Transverse colon (tissue), 4 donors: ENCODE data around the gene AP4E1. TPM values are rescaled to one million over a fixed set of nuclear protein-coding genes. Genes with fewer than 3 reads are reported as not detected.
"Not testable (repeated sequence)": the region's sequence is repeated elsewhere in the genome, so short reads cannot be mapped to it uniquely, and the experiment has no call there.

Experiments
- DNase-seq: peaks from one replicate; pipeline ENCODE4 v3.0.0-alpha.2; 2019
- H3K27ac ChIP-seq, 4 donors: fragments of 200-600 bp; sonication (generic); 2 replicates each; pipeline ENCODE4 v1.5.1; 2016 to 2018; ENCODE audit warnings: inconsistent platforms in 4 of 4
- H3K27me3 ChIP-seq: fragments of 200-600 bp; sonication (generic); 2 replicates; pipeline ENCODE4 v1.5.1; 2017; ENCODE audit warnings: inconsistent platforms
- H3K36me3 ChIP-seq, 4 donors: fragments of 200-600 bp; sonication (generic); 2 replicates each; pipeline ENCODE4 v1.5.1; 2017 to 2019; ENCODE audit warnings: inconsistent platforms in 4 of 4
- H3K4me1 ChIP-seq, 4 donors: fragments of 200-600 bp; sonication (generic); 2 replicates each; pipeline ENCODE4 v1.5.1; 2017 to 2020; ENCODE audit warnings: inconsistent platforms in 4 of 4
- H3K4me3 ChIP-seq, 4 donors: fragments of 200-600 bp; sonication (generic); 1 replicate in 1 of 4; 2 replicates in 3 of 4; pipeline versions ENCODE4 v1.5.1 to v1.6.1; 2017 to 2019; ENCODE audit warnings: inconsistent platforms in 4 of 4
- H3K9me3 ChIP-seq, 2 donors: fragments of 200-600 bp; sonication (generic); 2 replicates each; pipeline ENCODE4 v1.5.1; 2017 to 2019; ENCODE audit warnings: inconsistent platforms in 2 of 2
- EP300 ChIP-seq: sonication (generic); formaldehyde crosslinking; IDR thresholded peaks from one replicate; pipeline ENCODE4 v1.6.1; 2017; ENCODE audit warnings: antibody characterized with exemption, low read depth
- POLR2A ChIP-seq: fragments of 450-650 bp; IDR thresholded peaks from one replicate; pipeline ENCODE4 v1.6.1; 2016; ENCODE audit warnings: antibody characterized with exemption, mild to moderate bottlenecking, moderate library complexity
- POLR2AphosphoS5 ChIP-seq, 3 donors: sonication (generic); formaldehyde crosslinking; IDR thresholded peaks; one replicate each; pipeline ENCODE4 v1.6.1; 2016; ENCODE audit warnings: antibody characterized with exemption in 3 of 3
- WGBS, 2 donors: methylation state at CpG; one replicate each; pipeline ENCODE4 v1.1.5; 2018; ENCODE audit warnings: low coverage in 1 of 2; 5-methylcytosine and 5-hydroxymethylcytosine counted together
- in situ Hi-C, 4 donors: fragments of 200-750 bp; cut with MboI; loops; one replicate each; pipeline versions ENCODE4 v1.15.0 to v1.15.1; 2017; ENCODE audit warnings: low sequenced_read_pairs in 3 of 4, low pct_ligation_motif_present in 1 of 4, low pct_unique_long_range_greater_than_20kb in 1 of 4
- intact Hi-C: fragments of 100-400 bp; cut with DNase I; formaldehyde crosslinking; loops from one replicate; pipeline ENCODE4 v1.15.1; 2023; ENCODE audit warnings: low total_unique reads
- total RNA-seq, 4 donors: library from RNA; depleted of rRNA; stranded (reverse); fragments of >200 nt; gene quantifications; one replicate each; pipeline ENCODE4 v1.1.0, GENCODE V29; 2016
- TF ChIP-seq, protein P1 (sequence below), 5 experiments: fragments of 200-600 bp in 3 of 5; fragments of 450-650 bp in 2 of 5; sonication (generic) in 3 of 5; IDR thresholded peaks; 1 replicate in 2 of 5; 2 replicates in 3 of 5; pipeline ENCODE4 v1.5.1; 2016 to 2017; ENCODE audit warnings: antibody characterized with exemption in 5 of 5, inconsistent platforms in 3 of 5, mild to moderate bottlenecking in 2 of 5, moderate library complexity in 1 of 5

The AP4E1 gene
- total RNA-seq, 4 donors from 2014 or later: 6.0 to 22.4 (median 9.9) TPM

DNA sequence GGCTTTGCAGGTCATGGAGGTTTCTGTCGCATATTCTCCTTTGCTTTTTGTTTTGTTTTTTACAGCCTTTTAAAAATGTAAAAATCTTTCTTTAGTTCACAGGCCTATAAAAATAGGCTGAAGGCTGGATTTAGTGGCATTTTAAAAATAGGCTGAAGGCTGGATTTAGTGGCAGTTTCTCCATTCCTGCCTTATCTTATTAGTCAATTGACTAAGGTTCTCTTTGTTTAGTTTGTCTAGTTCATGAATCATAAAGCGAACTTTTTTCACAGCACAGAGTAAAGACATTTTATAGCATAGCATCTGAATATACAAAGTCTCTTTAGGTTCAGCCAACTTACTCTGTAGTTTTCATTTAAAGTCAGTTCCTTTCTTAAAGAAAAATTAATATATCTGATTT lies 31.4 kb downstream of the AP4E1 start:
- in situ Hi-C loops: no loop called here
- Histone ChIP-seq H3K27me3 (no peaks in the 10 kb centered on the region), H3K4me1 (peaks cover 0 to 4% (median 0%) of the 10 kb centered on the region in 4 donors), H3K4me3 (no peak overlapping the region), H3K36me3 (peaks cover 0 to 25% (median 7%) of the 10 kb centered on the region in 4 donors), H3K9me3 (no peaks in the 10 kb centered on the region), H3K27ac (no peak overlapping the region)
- DNase-seq: no peak
- TF ChIP-seq, protein P1, sequence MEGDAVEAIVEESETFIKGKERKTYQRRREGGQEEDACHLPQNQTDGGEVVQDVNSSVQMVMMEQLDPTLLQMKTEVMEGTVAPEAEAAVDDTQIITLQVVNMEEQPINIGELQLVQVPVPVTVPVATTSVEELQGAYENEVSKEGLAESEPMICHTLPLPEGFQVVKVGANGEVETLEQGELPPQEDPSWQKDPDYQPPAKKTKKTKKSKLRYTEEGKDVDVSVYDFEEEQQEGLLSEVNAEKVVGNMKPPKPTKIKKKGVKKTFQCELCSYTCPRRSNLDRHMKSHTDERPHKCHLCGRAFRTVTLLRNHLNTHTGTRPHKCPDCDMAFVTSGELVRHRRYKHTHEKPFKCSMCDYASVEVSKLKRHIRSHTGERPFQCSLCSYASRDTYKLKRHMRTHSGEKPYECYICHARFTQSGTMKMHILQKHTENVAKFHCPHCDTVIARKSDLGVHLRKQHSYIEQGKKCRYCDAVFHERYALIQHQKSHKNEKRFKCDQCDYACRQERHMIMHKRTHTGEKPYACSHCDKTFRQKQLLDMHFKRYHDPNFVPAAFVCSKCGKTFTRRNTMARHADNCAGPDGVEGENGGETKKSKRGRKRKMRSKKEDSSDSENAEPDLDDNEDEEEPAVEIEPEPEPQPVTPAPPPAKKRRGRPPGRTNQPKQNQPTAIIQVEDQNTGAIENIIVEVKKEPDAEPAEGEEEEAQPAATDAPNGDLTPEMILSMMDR (IDR thresholded peaks at IDR 0.05): no peak
- no peak for TF ChIP-seq POLR2A
- no peak for TF ChIP-seq EP300
- TF ChIP-seq POLR2AphosphoS5 (IDR thresholded peaks at IDR 0.05): no peak
- intact Hi-C loops: no loop called here
- WGBS, 2 donors: 71 to 72% methylated on average over 2 of the region's 2 CpGs

DNA sequence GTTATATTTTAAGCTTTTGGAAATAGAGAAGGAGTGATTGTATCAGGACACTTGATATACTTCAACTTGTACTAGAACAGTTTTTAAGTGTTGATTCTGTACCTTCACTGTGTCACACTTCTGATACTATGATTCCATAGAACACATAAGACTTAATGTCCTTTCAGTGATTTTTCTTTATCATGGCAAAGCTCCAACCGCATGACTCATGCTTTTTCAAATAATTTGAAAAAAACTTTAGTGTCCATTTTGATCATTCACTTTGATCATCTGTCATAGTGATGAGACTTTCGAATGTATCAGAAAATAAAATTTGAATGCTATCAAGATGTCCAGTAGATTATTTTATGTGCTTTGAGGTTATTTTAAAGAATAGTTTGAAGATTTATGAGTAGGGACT lies 32.0 kb downstream of the AP4E1 start:
- intact Hi-C loops (no loop called here), in situ Hi-C loops (no loop called here)
- Histone ChIP-seq H3K4me3 (no peak overlapping the region), H3K4me1 (peaks cover 0 to 4% (median 0%) of the 10 kb centered on the region in 4 donors), H3K9me3 (no peaks in the 10 kb centered on the region), H3K27me3 (no peaks in the 10 kb centered on the region), H3K36me3 (peaks cover 0 to 26% (median 7%) of the 10 kb centered on the region in 4 donors), H3K27ac (no peak overlapping the region)
- TF ChIP-seq EP300: no peak
- no peak for TF ChIP-seq POLR2AphosphoS5 (IDR thresholded peaks at IDR 0.05)
- TF ChIP-seq, protein P1 (IDR thresholded peaks at IDR 0.05): no peak
- no peak for TF ChIP-seq POLR2A
- 90% methylated on average over 2 of the region's 2 CpGs for WGBS, 2 donors
- DNase-seq: no peak

DNA sequence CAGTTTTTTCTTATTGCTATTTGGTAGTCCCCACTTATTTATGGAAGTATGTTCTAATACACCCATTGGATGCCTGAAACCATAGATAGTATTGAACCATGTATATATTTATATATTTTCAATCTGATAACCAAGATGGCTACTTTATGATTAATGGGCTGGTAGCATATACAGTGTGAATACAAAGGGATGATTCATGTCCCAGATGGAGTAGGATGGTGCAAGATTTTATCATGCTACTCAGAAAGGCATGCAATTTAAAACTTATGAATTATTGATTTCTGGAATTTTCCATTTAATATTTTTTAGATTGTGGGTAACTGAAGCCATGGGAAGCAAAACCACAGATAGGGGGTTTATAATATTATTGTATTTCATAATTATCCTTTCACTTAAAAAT lies 35.2 kb downstream of the AP4E1 start:
- no peaks in the 10 kb centered on the region for H3K9me3 ChIP-seq
- DNase-seq: no peak
- H3K4me3 ChIP-seq: no peak overlapping the region
- intact Hi-C loops (no loop called here), in situ Hi-C loops (no loop called here)
- no peaks in the 10 kb centered on the region for H3K27me3 ChIP-seq
- H3K4me1 ChIP-seq: peaks cover 0 to 4% (median 0%) of the 10 kb centered on the region in 4 donors
- TF ChIP-seq POLR2A (no peak), EP300 (no peak), POLR2AphosphoS5 (IDR thresholded peaks at IDR 0.05) (no peak)
- TF ChIP-seq, protein P1 (IDR thresholded peaks at IDR 0.05): no peak
- peaks cover 0 to 18% (median 7%) of the 10 kb centered on the region in 4 donors for H3K36me3 ChIP-seq
- no peak overlapping the region for H3K27ac ChIP-seq

DNA sequence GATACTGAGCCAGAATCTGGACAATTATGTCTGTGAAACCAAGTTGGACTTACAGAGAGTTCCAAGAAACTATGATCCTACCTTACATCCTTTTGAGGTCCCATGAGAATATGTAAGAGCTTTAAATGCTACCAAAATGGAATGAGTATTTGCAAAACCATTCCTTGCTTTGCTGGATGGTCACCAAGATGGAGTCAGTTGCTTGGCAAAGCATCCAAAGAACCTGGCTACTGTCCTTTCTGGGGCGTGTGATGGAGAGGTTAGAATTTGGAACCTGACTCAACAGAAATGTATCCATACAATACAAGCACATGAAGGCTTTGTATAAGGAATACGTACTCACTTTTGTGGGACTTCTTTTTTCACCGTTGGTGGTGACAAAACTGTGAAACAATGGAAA lies 36.2 kb downstream of the AP4E1 start:
- no peaks in the 10 kb centered on the region for H3K9me3 ChIP-seq
- intact Hi-C loops: no loop called here
- peaks cover 0 to 6% (median 0%) of the 10 kb centered on the region in 4 donors for H3K4me1 ChIP-seq
- 81 to 92% methylated on average over 3 of the region's 3 CpGs for WGBS, 2 donors
- no peaks in the 10 kb centered on the region for H3K27me3 ChIP-seq
- DNase-seq: no peak
- H3K36me3 ChIP-seq: peaks cover 0 to 18% (median 7%) of the 10 kb centered on the region in 4 donors
- in situ Hi-C loops: no loop called here
- H3K27ac ChIP-seq: no peak overlapping the region
- TF ChIP-seq EP300 (no peak), POLR2A (no peak)
- H3K4me3 ChIP-seq: no peak overlapping the region

DNA sequence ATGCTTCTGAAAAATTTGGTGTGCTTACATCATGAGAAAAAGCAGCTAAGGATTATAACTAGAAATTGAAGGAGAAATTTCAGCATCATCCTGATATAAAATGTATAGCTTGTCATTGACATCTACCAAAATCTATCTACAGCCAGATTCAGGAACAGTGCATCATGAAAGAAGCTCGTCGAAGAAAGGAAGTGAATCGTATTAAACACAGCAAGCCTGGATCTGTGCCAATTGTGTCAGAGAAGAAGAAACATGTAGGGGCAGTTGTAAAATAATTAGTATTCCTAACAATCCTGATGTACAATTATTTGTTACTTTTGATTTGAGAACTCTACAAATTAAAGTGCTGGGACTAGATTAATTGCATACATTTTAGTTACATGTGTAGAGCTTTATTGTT lies 37.2 kb downstream of the AP4E1 start:
- TF ChIP-seq POLR2AphosphoS5 (IDR thresholded peaks at IDR 0.05): no peak
- TF ChIP-seq POLR2A: no peak
- 25 to 35% methylated on average over 3 of the region's 3 CpGs for WGBS, 2 donors
- intact Hi-C loops (no loop called here), in situ Hi-C loops (no loop called here)
- H3K36me3 ChIP-seq: peaks cover 0 to 28% (median 9%) of the 10 kb centered on the region in 4 donors
- H3K4me3 ChIP-seq: no peak overlapping the region
- no peak for DNase-seq
- no peak overlapping the region for H3K27ac ChIP-seq
- no peaks in the 10 kb centered on the region for H3K27me3 ChIP-seq
- peaks cover 0 to 3% (median 0%) of the 10 kb centered on the region in 4 donors for H3K4me1 ChIP-seq
- no peaks in the 10 kb centered on the region for H3K9me3 ChIP-seq

DNA sequence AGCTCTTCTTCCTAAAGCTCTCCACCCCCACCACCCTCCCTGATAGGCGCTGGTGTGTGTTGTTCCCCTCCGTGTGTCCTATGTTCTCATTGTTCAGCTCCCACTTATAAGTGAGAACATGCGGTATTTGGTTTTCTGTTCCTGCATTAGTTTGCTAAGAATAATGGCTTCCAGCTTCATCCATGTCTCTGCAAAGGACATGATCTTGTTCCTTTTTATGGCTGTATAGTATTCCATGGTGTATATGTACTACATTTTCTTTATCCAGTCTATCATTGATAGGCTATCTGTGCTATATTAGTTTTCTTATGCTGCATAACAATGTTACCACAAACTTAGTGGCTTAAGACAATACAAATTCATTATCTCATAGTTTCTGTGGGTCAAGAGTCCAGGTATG lies 42.3 kb downstream of the AP4E1 start:
- H3K27me3 ChIP-seq, intact Hi-C loops, H3K27ac ChIP-seq, H3K9me3 ChIP-seq, H3K4me1 ChIP-seq, DNase-seq, H3K4me3 ChIP-seq: not testable (repeated sequence)
- H3K36me3 ChIP-seq: peaks cover 0 to 31% (median 9%) of the 10 kb centered on the region in 4 donors
- WGBS, 2 donors: 96 to 100% methylated on average over 1 to 3 of the region's 3 CpGs
- in situ Hi-C loops: loop anchor here in 1 of 4 donors (25.0 kb wide), 1 partner anchor 112 kb away; no protein-coding TSS in a partner anchor
